ENCODE measurements around the gene NFIA. TPM values are rescaled to one million over a fixed set of nuclear protein-coding genes. Genes with fewer than 3 reads are reported as not detected.

The NFIA gene
- total and polyA plus RNA-seq, 2 donors: 7.9 to 10.3 TPM

DNA sequence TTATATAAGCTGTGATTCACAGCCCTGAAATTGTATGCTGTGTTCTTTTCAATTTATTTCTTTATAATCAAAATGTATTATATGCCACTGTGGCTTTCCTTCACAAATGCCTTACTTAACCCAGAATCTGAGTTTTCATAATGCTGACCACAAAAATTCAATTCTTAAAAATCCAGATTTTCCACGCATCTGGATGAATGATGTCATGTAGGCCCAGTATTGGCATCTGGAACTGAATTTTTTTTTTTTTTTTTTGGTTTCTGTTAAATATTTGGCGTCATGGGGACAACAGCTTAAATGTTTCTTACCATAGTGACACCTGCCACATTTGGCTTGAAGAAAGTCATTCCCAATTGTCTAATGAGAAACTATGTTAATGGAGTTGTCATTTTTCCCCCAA lies 345.8 kb downstream of the NFIA start:
- Histone ChIP-seq H3K9me3 (ENCODE audit: control insufficient read depth in 2 of 2, insufficient read depth in 1 of 2, low read length in 1 of 2) (no peaks in the 10 kb centered on the region), H3K36me3 (ENCODE audit: control insufficient read depth in 2 of 2, insufficient read depth in 2 of 2, low read length in 1 of 2) (no peaks in the 10 kb centered on the region), H3K4me1 (ENCODE audit: control insufficient read depth in 2 of 2, insufficient read depth in 2 of 2, low read length in 2 of 2) (no peaks in the 10 kb centered on the region), H3K4me3 (ENCODE audit: low read length in 2 of 2) (no peak overlapping the region), H3K27ac (ENCODE audit: low read depth in 1 of 2, low read length in 1 of 2) (no peak overlapping the region), H3K27me3 (ENCODE audit: control insufficient read depth in 2 of 2, insufficient read depth in 1 of 2, low read length in 1 of 2) (no peaks in the 10 kb centered on the region)
- WGBS: 96% methylated on average over 2 of the region's 2 CpGs
- DNase-seq (ENCODE audit: low read depth in 6 of 9, low spot score in 9 of 9): no peak

DNA sequence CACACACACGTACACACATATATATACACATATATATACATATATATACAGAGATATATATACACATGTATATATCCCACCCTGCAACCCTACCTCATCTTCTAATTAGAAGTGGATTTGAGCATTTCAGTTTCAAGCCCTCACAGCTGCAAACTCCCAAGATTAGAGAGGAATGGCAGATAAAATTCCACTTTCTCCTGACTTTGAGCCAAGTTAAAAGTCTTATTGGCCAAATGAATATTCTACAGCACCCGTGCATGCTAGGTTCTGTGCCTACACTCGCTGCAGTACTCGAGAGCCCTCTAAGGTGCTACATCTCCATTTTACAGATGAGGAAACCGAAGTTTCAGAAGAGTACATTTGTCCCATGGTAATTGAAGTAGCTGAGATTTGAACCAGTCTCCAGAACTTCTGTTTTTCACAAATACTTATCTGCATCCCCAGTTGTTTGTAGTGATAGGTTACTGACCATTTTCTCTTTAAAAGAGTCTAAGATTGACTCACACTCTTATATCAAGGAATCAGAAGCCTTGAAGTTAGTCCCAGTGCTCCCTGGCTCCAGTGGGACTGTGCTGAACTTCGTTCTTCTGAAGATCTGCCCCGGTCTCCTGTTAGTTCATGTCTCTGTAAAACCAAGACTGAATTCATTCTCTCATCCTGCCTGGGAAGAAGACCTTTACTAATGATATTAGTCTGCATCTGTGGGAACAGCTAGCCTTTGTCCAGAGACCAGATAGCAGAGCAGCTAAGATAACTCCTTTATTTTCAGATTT lies 350.4 kb downstream of the NFIA start:
- WGBS: 87% methylated on average over 7 of the region's 7 CpGs
- Histone ChIP-seq H3K4me3 (ENCODE audit: low read length in 2 of 2) (no peak overlapping the region), H3K27me3 (ENCODE audit: control insufficient read depth in 2 of 2, insufficient read depth in 1 of 2, low read length in 1 of 2) (no peaks in the 10 kb centered on the region), H3K4me1 (ENCODE audit: control insufficient read depth in 2 of 2, insufficient read depth in 2 of 2, low read length in 2 of 2) (no peaks in the 10 kb centered on the region), H3K36me3 (ENCODE audit: control insufficient read depth in 2 of 2, insufficient read depth in 2 of 2, low read length in 1 of 2) (no peaks in the 10 kb centered on the region), H3K9me3 (ENCODE audit: control insufficient read depth in 2 of 2, insufficient read depth in 1 of 2, low read length in 1 of 2) (no peaks in the 10 kb centered on the region), H3K27ac (ENCODE audit: low read depth in 1 of 2, low read length in 1 of 2) (no peak overlapping the region)
- DNase-seq (ENCODE audit: low read depth in 6 of 9, low spot score in 9 of 9): no peak

DNA sequence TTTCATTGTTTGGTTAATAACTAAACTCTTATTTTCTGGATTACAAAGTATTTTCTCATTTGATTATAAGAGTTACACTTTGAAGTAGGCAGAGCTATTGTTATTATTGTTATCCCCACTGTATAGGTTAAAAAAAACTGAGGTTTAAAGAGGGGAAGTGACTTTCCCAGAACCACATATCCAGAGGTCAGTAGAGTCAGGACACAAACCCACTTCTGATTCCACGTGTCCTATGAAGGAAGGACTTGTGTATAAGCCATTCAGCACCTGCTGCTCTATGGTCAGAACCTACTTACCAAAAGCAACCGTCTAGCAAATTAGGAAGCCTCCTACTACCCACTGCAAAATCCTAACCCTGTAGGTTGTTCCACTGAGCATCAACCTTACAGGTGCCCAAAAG lies 351.3 kb downstream of the NFIA start:
- H3K4me3 ChIP-seq (ENCODE audit: low read length in 2 of 2): no peak overlapping the region
- no peaks in the 10 kb centered on the region for H3K36me3 ChIP-seq (ENCODE audit: control insufficient read depth in 2 of 2, insufficient read depth in 2 of 2, low read length in 1 of 2)
- no peak overlapping the region for H3K27ac ChIP-seq (ENCODE audit: low read depth in 1 of 2, low read length in 1 of 2)
- no peak for DNase-seq (ENCODE audit: low read depth in 6 of 9, low spot score in 9 of 9)
- 89% methylated on average over 2 of the region's 2 CpGs for WGBS
- no peaks in the 10 kb centered on the region for H3K27me3 ChIP-seq (ENCODE audit: control insufficient read depth in 2 of 2, insufficient read depth in 1 of 2, low read length in 1 of 2)
- H3K9me3 ChIP-seq (ENCODE audit: control insufficient read depth in 2 of 2, insufficient read depth in 1 of 2, low read length in 1 of 2): no peaks in the 10 kb centered on the region
- no peaks in the 10 kb centered on the region for H3K4me1 ChIP-seq (ENCODE audit: control insufficient read depth in 2 of 2, insufficient read depth in 2 of 2, low read length in 2 of 2)

DNA sequence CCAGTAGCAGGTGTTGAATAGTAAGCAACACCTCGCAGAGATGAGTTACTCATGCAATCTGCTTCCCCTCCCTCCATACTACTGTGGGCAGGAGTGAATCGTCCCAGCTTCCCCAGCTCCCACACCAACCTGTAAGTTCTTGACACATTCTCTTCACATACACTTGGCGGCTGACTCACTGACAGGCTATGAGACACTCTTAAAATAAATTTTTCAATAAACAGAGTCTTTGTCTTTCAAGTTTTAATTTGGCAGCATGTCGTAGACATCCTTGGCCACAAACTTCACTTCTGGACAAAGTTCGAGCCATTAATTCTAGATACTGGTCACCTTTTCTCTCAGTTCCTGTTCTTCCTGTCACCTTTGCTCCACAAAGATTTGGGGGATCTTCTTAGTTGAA lies 351.9 kb downstream of the NFIA start:
- Histone ChIP-seq H3K4me1 (ENCODE audit: control insufficient read depth in 2 of 2, insufficient read depth in 2 of 2, low read length in 2 of 2) (no peaks in the 10 kb centered on the region), H3K4me3 (ENCODE audit: low read length in 2 of 2) (no peak overlapping the region), H3K27ac (ENCODE audit: low read depth in 1 of 2, low read length in 1 of 2) (no peak overlapping the region), H3K9me3 (ENCODE audit: control insufficient read depth in 2 of 2, insufficient read depth in 1 of 2, low read length in 1 of 2) (no peaks in the 10 kb centered on the region), H3K36me3 (ENCODE audit: control insufficient read depth in 2 of 2, insufficient read depth in 2 of 2, low read length in 1 of 2) (no peaks in the 10 kb centered on the region), H3K27me3 (ENCODE audit: control insufficient read depth in 2 of 2, insufficient read depth in 1 of 2, low read length in 1 of 2) (no peaks in the 10 kb centered on the region)
- DNase-seq (ENCODE audit: low read depth in 6 of 9, low spot score in 9 of 9): no peak
- 94% methylated on average over 5 of the region's 5 CpGs for WGBS

DNA sequence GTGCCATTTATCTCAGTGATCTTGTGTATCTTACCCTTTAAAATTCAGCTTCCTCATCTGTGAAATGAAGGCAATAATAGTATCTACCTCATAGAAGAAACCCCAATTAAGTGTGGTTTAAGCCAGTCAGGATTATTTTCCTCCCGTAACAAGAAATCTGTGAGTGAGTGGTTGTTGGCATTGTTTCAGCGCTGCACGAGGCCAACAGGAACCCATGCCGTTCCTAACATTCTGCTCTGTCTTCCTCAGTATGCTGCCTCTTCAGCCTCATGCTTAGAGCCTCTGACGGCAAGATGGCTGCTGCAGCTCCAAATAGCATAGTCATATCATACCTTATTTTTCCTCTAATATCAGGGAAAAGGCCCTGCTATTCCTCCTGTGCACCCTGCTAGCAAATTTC lies 352.9 kb downstream of the NFIA start:
- Histone ChIP-seq H3K9me3 (ENCODE audit: control insufficient read depth in 2 of 2, insufficient read depth in 1 of 2, low read length in 1 of 2) (no peaks in the 10 kb centered on the region), H3K27me3 (ENCODE audit: control insufficient read depth in 2 of 2, insufficient read depth in 1 of 2, low read length in 1 of 2) (no peaks in the 10 kb centered on the region), H3K36me3 (ENCODE audit: control insufficient read depth in 2 of 2, insufficient read depth in 2 of 2, low read length in 1 of 2) (no peaks in the 10 kb centered on the region), H3K4me3 (ENCODE audit: low read length in 2 of 2) (no peak overlapping the region), H3K27ac (ENCODE audit: low read depth in 1 of 2, low read length in 1 of 2) (no peak overlapping the region), H3K4me1 (ENCODE audit: control insufficient read depth in 2 of 2, insufficient read depth in 2 of 2, low read length in 2 of 2) (no peaks in the 10 kb centered on the region)
- DNase-seq (ENCODE audit: low read depth in 6 of 9, low spot score in 9 of 9): no peak
- 91% methylated on average over 5 of the region's 5 CpGs for WGBS

DNA sequence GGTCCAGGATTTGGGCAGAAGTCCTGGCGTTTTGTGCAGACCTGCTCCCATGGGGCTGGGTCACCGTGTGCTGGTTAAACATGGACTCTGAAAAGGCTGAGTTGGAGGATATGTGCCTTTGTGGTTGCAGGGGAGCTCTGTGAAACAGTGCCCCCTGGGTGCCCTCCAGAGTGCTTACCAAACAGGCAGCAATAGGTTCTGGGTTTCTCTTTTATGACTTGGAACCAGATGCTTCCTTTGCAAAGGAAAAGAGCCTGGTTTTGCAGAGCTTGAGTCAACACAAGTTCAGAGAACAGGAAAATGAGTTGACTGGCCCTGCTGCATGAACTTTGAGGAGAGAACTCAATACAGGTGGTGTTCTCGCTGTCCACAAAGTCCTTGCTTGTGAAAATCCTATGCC lies 353.7 kb downstream of the NFIA start:
- no peaks in the 10 kb centered on the region for H3K4me1 ChIP-seq (ENCODE audit: control insufficient read depth in 2 of 2, insufficient read depth in 2 of 2, low read length in 2 of 2)
- no peak overlapping the region for H3K27ac ChIP-seq (ENCODE audit: low read depth in 1 of 2, low read length in 1 of 2)
- DNase-seq (ENCODE audit: low read depth in 6 of 9, low spot score in 9 of 9): peak in 2 of 9 donors; percentile 13 to 22
- H3K27me3 ChIP-seq (ENCODE audit: control insufficient read depth in 2 of 2, insufficient read depth in 1 of 2, low read length in 1 of 2): no peaks in the 10 kb centered on the region
- H3K4me3 ChIP-seq (ENCODE audit: low read length in 2 of 2): no peak overlapping the region
- WGBS: 39% methylated on average over 3 of the region's 3 CpGs
- H3K9me3 ChIP-seq (ENCODE audit: control insufficient read depth in 2 of 2, insufficient read depth in 1 of 2, low read length in 1 of 2): no peaks in the 10 kb centered on the region
- H3K36me3 ChIP-seq (ENCODE audit: control insufficient read depth in 2 of 2, insufficient read depth in 2 of 2, low read length in 1 of 2): no peaks in the 10 kb centered on the region

DNA sequence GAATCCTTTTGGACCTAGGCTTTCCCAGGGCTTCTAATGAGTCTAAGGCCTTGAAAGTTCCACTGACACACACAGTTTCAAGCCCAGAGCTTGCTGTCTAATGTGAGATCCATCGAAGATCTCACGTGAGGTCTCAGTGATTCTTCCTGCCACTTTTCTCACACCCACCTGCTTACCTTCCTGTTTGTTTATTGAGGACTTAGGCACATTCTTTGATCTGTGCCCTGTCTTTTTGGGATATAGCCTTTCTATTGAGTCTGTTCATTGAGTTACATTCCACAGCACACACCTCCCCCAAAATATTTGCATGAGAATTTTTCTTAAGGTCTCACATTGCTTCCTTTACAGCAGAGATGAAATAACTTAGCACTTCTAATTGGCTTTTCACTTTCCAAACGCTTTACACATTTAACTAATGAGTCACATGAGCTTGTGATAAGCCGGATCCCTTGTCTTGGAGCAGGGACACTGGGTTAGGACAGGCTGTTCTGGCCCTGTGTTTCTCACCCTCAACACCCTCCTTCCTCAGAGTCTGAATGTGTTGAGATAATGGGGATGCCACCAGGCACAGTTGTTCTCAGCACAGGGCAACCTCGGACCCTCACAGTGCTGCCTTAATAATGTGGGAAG lies 354.2 kb downstream of the NFIA start:
- Histone ChIP-seq H3K27me3 (ENCODE audit: control insufficient read depth in 2 of 2, insufficient read depth in 1 of 2, low read length in 1 of 2) (no peaks in the 10 kb centered on the region), H3K9me3 (ENCODE audit: control insufficient read depth in 2 of 2, insufficient read depth in 1 of 2, low read length in 1 of 2) (no peaks in the 10 kb centered on the region), H3K27ac (ENCODE audit: low read depth in 1 of 2, low read length in 1 of 2) (no peak overlapping the region), H3K36me3 (ENCODE audit: control insufficient read depth in 2 of 2, insufficient read depth in 2 of 2, low read length in 1 of 2) (no peaks in the 10 kb centered on the region), H3K4me3 (ENCODE audit: low read length in 2 of 2) (no peak overlapping the region), H3K4me1 (ENCODE audit: control insufficient read depth in 2 of 2, insufficient read depth in 2 of 2, low read length in 2 of 2) (no peaks in the 10 kb centered on the region)
- WGBS: 80% methylated on average over 5 of the region's 5 CpGs
- DNase-seq (ENCODE audit: low read depth in 6 of 9, low spot score in 9 of 9): no peak

DNA sequence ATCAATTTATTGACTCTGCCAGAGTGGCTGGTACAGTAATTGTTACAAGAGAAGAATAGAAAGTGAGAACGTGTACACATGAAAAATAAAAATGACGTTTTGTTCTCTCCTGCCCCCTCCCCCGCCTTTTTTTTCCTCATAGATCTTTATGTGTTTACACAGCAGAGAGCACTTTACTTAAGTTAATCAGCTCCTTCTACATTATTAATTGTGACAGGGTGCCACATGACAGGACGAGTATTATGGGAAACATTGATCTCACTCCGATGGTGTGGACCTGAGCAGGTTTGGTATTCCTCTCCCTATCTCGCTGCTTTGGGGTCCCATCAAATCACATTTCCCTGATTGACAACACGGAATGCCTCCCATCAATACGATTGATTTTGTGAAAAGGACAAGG lies 356.9 kb downstream of the NFIA start:
- Histone ChIP-seq H3K9me3 (ENCODE audit: control insufficient read depth in 2 of 2, insufficient read depth in 1 of 2, low read length in 1 of 2) (no peaks in the 10 kb centered on the region), H3K27ac (ENCODE audit: low read depth in 1 of 2, low read length in 1 of 2) (no peak overlapping the region), H3K4me3 (ENCODE audit: low read length in 2 of 2) (no peak overlapping the region), H3K4me1 (ENCODE audit: control insufficient read depth in 2 of 2, insufficient read depth in 2 of 2, low read length in 2 of 2) (peaks cover 0 to 5% of the 10 kb centered on the region in 2 donors), H3K27me3 (ENCODE audit: control insufficient read depth in 2 of 2, insufficient read depth in 1 of 2, low read length in 1 of 2) (no peaks in the 10 kb centered on the region), H3K36me3 (ENCODE audit: control insufficient read depth in 2 of 2, insufficient read depth in 2 of 2, low read length in 1 of 2) (no peaks in the 10 kb centered on the region)
- WGBS: 96% methylated on average over 8 of the region's 8 CpGs
- DNase-seq (ENCODE audit: low read depth in 6 of 9, low spot score in 9 of 9): no peak

DNA sequence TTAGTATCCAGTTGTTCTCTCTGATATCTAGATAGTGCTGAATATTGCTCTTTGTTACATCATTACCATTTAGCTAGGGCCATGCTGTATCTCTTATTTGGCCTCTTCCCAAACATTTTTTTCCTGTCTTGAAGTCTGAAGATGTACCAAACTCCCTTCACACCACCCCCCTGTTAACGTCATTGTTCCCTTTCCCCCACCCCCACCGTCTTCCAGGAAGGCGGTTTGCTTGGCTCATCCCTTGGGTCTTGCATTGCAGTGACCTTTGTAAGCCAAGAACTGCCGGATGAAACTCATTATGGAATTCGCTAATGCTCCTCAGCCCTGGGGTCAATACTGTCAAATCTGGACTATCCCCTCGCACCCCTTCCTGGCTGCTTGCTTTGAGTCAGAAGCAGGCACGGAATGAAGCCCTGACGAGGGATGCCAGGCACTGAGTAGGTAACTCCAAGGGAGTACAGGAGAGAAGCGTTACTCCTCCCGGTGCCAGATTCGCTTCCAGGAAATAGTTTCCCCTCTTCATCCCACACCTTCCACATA lies 359.4 kb downstream of the NFIA start:
- Histone ChIP-seq H3K9me3 (ENCODE audit: control insufficient read depth in 2 of 2, insufficient read depth in 1 of 2, low read length in 1 of 2) (no peaks in the 10 kb centered on the region), H3K27ac (ENCODE audit: low read depth in 1 of 2, low read length in 1 of 2) (peak overlapping the region in 1 of 2 donors; percentile 33), H3K4me3 (ENCODE audit: low read length in 2 of 2) (no peak overlapping the region), H3K36me3 (ENCODE audit: control insufficient read depth in 2 of 2, insufficient read depth in 2 of 2, low read length in 1 of 2) (no peaks in the 10 kb centered on the region), H3K4me1 (ENCODE audit: control insufficient read depth in 2 of 2, insufficient read depth in 2 of 2, low read length in 2 of 2) (peaks cover 0 to 15% of the 10 kb centered on the region in 2 donors), H3K27me3 (ENCODE audit: control insufficient read depth in 2 of 2, insufficient read depth in 1 of 2, low read length in 1 of 2) (no peaks in the 10 kb centered on the region)
- no peak for DNase-seq (ENCODE audit: low read depth in 6 of 9, low spot score in 9 of 9)
- WGBS: 96% methylated on average over 11 of the region's 11 CpGs

Measured in thymus (tissue), 11 donors.